Panc1 (cell line): Measurements from ENCODE around the gene SELENOP.

ENCODE experiments used
- CTCF ChIP-seq: fragments of 450-650 bp; IDR thresholded peaks from 2 replicates; pipeline ENCODE4 v1.5.1; 2017; ENCODE audit warnings: mild to moderate bottlenecking
- REST ChIP-seq, 2 experiments: IDR thresholded peaks; 2 replicates each; pipeline ENCODE4 v1.6.1; 2011 to 2012; ENCODE audit warnings: low read depth in 2 of 2, control low read depth in 1 of 2, low read length in 1 of 2, mild to moderate bottlenecking in 1 of 2, moderate library complexity in 1 of 2; ENCODE audit not compliant: insufficient read depth in 1 of 2
- SIN3A ChIP-seq: IDR thresholded peaks from 2 replicates; pipeline ENCODE4 v1.6.1; 2012; ENCODE audit warnings: low read depth, mild to moderate bottlenecking, low read length, moderate library complexity, borderline replicate concordance; ENCODE audit not compliant: insufficient read depth

GRCh38 chr5:42761791-42762190, 49.9 kb downstream of the SELENOP start:
- TF ChIP-seq CTCF (no peak), SIN3A (no peak), REST (IDR thresholded peaks at IDR 0.05; ENCODE audit: insufficient read depth in 1 of 2, low read depth in 2 of 2, low read length in 1 of 2) (no peak)
